OCI-LY7 (cell line): Measurements from ENCODE around the gene ARL15. TPM values are rescaled to one million over a fixed set of nuclear protein-coding genes. Genes with fewer than 3 reads are reported as not detected.

Experiments
- BruUV-seq: library from RNA; stranded (reverse); fragments of 400-500 nt; replicated peaks from 2 replicates; lab custom pipeline; 2021; lab: Mats Ljungman, UMichigan
- CTCF ChIA-PET: fragments of 300-600 bp; sonication (Branson Sonifier 250); formaldehyde crosslinking; loops from one replicate; lab custom pipeline; 2022; ENCODE audit warnings: antibody characterized with exemption; ENCODE audit not compliant: unreplicated experiment; lab: Charles Lee
- POLR2A ChIA-PET: fragments of 300-600 bp; sonication (Branson Sonifier 250); formaldehyde crosslinking; loops from one replicate; lab custom pipeline; 2022; ENCODE audit warnings: antibody characterized with exemption; lab: Charles Lee
- DNase-seq: peaks from one replicate; pipeline ENCODE4 v3.0.0-alpha.2; 2015; ENCODE audit warnings: low spot score
- H2AFZ ChIP-seq: fragments of 200-600 bp; sonication (generic), shearing (Covaris generic); 2 replicates; pipeline ENCODE4 v1.6.1; 2014; ENCODE audit warnings: mild to moderate bottlenecking, antibody characterized with exemption, low read length, moderate library complexity
- H3K27ac ChIP-seq: fragments of 200-600 bp; sonication (generic); 2 replicates; pipeline ENCODE4 v1.5.1; 2014; ENCODE audit warnings: mixed run types, low read depth, mild to moderate bottlenecking, moderate library complexity, low read length, inconsistent platforms; ENCODE audit not compliant: poor library complexity, severe bottlenecking
- H3K36me3 ChIP-seq: fragments of 200-600 bp; sonication (generic); 2 replicates; pipeline ENCODE4 v1.6.1; 2014; ENCODE audit warnings: mild to moderate bottlenecking, antibody characterized with exemption, low read length, moderate library complexity, mixed read lengths; ENCODE audit not compliant: insufficient read depth
- H3K4me1 ChIP-seq: fragments of 200-600 bp; sonication (generic); 2 replicates; pipeline ENCODE4 v1.5.1; 2014; ENCODE audit warnings: mild to moderate bottlenecking, low read length; ENCODE audit not compliant: insufficient read depth, poor library complexity, severe bottlenecking
- H3K4me2 ChIP-seq: fragments of 200-600 bp; sonication (generic); 2 replicates; pipeline ENCODE4 v1.6.1; 2014; ENCODE audit warnings: mild to moderate bottlenecking, low read length
- H3K4me3 ChIP-seq: fragments of 200-600 bp; sonication (generic); 2 replicates; pipeline ENCODE4 v1.5.1; 2014; ENCODE audit warnings: mild to moderate bottlenecking, low read depth, low read length; ENCODE audit not compliant: poor library complexity, severe bottlenecking
- H3K79me2 ChIP-seq: fragments of 200-600 bp; sonication (generic); 2 replicates; pipeline ENCODE4 v1.6.1; 2016; ENCODE audit warnings: low read depth, mild to moderate bottlenecking, low read length, moderate library complexity, mixed read lengths; ENCODE audit not compliant: insufficient read depth
- H3K9me2 ChIP-seq: fragments of 200-600 bp; sonication (generic); 2 replicates; pipeline ENCODE4 v1.6.1; 2016; ENCODE audit warnings: mild to moderate bottlenecking, low read length, mixed read lengths; ENCODE audit not compliant: insufficient read depth
- H3K9me3 ChIP-seq: fragments of 200-600 bp; sonication (generic); 2 replicates; pipeline ENCODE4 v1.6.1; 2014; ENCODE audit warnings: mild to moderate bottlenecking, mixed run types, low read length, mixed read lengths
- H4K20me1 ChIP-seq: fragments of 200-600 bp; sonication (generic); 2 replicates; pipeline ENCODE4 v1.6.1; 2014; ENCODE audit warnings: mild to moderate bottlenecking, antibody characterized with exemption, low read length, moderate library complexity, mixed read lengths; ENCODE audit not compliant: insufficient read depth
- EZH2phosphoT487 ChIP-seq: fragments of 200-600 bp; sonication (generic); IDR thresholded peaks from 2 replicates; pipeline ENCODE4 v1.6.1; 2018; ENCODE audit warnings: low read depth, borderline replicate concordance, mild to moderate bottlenecking, mixed run types, antibody characterized with exemption, low read length, moderate library complexity, mixed read lengths
- intact Hi-C: fragments of 100-400 bp; cut with micrococcal nuclease; formaldehyde crosslinking; loops from one replicate; pipeline ENCODE4 v1.10.0; 2022; ENCODE audit not compliant: unreplicated experiment
- total RNA-seq, 2 experiments: library from RNA; depleted of rRNA in 1 of 2; stranded (reverse); fragments of >200 nt in 1 of 2; shearing (Covaris generic) in 1 of 2; gene quantifications; 2 replicates each; pipeline ENCODE4 v1.2.3, GENCODE V29; 2014 to 2022
- TF ChIP-seq, protein P1 (sequence below): fragments of 200-600 bp; sonication (generic); conservative IDR thresholded peaks from 2 replicates; pipeline ENCODE4 v1.5.1; 2014; ENCODE audit warnings: mild to moderate bottlenecking, antibody characterized with exemption, low read length, moderate library complexity, mixed read lengths

ARL15 gene
- total RNA-seq, 2 experiments from 2014 or later: 18.8 to 24.4 TPM

DNA sequence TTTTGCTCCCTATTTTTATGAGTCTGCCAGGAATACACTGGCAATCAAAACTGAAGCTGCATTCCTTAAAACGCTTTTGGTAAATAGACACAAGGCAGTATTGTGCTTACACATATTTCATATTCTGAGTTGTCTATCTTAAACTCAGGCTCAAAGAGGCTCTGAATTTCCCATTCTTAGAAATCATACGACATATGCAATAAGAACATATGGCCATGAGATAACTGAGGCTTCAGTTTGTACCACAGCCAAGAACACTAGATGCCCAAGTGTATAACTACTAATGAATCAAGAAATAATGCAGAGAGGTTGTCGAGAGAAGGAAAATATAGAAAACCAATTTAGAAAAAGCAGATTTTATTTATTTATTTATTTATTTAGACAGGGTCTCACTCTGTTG, 392.5 kb downstream of the ARL15 start:
- Histone ChIP-seq H3K9me3 (no peaks in the 10 kb centered on the region), H3K4me2 (no peak overlapping the region), H3K36me3 (no peaks in the 10 kb centered on the region), H3K79me2 (no peaks in the 10 kb centered on the region), H2AFZ (no peak overlapping the region), H3K4me1 (no peaks in the 10 kb centered on the region), H3K27ac (no peak overlapping the region), H3K4me3 (no peak overlapping the region), H3K9me2 (no peaks in the 10 kb centered on the region), H4K20me1 (no peaks in the 10 kb centered on the region)
- intact Hi-C loops: no loop called here
- no peak for DNase-seq
- ChIA-PET CTCF (no interaction called here), POLR2A (interaction anchor here (0.7 to 1.0 kb wide), 2 partner anchors 15 to 35 kb away, joined by 3 read pairs; no protein-coding TSS in a partner anchor)
- no TSS peak for BruUV-seq
- no peak for TF ChIP-seq EZH2phosphoT487
- TF ChIP-seq, protein P1, sequence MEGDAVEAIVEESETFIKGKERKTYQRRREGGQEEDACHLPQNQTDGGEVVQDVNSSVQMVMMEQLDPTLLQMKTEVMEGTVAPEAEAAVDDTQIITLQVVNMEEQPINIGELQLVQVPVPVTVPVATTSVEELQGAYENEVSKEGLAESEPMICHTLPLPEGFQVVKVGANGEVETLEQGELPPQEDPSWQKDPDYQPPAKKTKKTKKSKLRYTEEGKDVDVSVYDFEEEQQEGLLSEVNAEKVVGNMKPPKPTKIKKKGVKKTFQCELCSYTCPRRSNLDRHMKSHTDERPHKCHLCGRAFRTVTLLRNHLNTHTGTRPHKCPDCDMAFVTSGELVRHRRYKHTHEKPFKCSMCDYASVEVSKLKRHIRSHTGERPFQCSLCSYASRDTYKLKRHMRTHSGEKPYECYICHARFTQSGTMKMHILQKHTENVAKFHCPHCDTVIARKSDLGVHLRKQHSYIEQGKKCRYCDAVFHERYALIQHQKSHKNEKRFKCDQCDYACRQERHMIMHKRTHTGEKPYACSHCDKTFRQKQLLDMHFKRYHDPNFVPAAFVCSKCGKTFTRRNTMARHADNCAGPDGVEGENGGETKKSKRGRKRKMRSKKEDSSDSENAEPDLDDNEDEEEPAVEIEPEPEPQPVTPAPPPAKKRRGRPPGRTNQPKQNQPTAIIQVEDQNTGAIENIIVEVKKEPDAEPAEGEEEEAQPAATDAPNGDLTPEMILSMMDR: no peak

- TF ChIP-seq, protein P1: no peak
- no peak for TF ChIP-seq EZH2phosphoT487
- H3K4me1 ChIP-seq: no peaks in the 10 kb centered on the region
- H3K4me2 ChIP-seq: no peak overlapping the region
- intact Hi-C loops: no loop called here
- H3K9me3 ChIP-seq: no peaks in the 10 kb centered on the region
- POLR2A ChIA-PET: no interaction called here
- no peak overlapping the region for H3K4me3 ChIP-seq
- CTCF ChIA-PET: no interaction called here
- DNase-seq: no peak
- no peaks in the 10 kb centered on the region for H3K79me2 ChIP-seq
- no TSS peak for BruUV-seq
- H4K20me1 ChIP-seq: no peaks in the 10 kb centered on the region
- H2AFZ ChIP-seq: no peak overlapping the region
- no peaks in the 10 kb centered on the region for H3K9me2 ChIP-seq
- no peak overlapping the region for H3K27ac ChIP-seq
- H3K36me3 ChIP-seq: no peaks in the 10 kb centered on the region
These were observed 393.3 kb downstream of the ARL15 start for GRCh38 chr5:53917095-53917494.

DNA sequence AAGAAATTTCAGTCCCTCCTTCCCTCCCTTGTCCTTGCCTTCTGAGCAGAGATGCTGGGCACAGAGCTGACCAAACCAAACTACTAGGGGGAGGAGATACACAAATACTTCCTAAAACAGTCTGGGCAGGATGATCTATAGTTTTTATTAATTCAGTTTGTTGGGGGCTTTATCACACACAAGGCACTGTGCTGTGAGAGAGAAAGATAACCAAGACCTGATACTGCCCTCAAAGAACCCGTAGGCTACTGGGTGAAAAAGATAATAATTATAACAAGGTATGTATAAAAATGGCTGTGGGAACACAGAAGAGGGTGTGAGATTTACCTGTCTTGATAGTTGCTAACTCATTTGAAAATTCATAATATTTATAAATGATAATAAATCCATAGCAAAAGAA, 395.3 kb downstream of the ARL15 start:
- no TSS peak for BruUV-seq
- H3K4me3 ChIP-seq: no peak overlapping the region
- H4K20me1 ChIP-seq: no peaks in the 10 kb centered on the region
- no peak overlapping the region for H2AFZ ChIP-seq
- TF ChIP-seq EZH2phosphoT487: no peak
- TF ChIP-seq, protein P1: no peak
- POLR2A ChIA-PET: no interaction called here
- no peak for DNase-seq
- H3K4me2 ChIP-seq: no peak overlapping the region
- intact Hi-C loops: no loop called here
- H3K36me3 ChIP-seq: no peaks in the 10 kb centered on the region
- H3K79me2 ChIP-seq: no peaks in the 10 kb centered on the region
- no peak overlapping the region for H3K27ac ChIP-seq
- H3K9me2 ChIP-seq: no peaks in the 10 kb centered on the region
- CTCF ChIA-PET: no interaction called here
- H3K4me1 ChIP-seq: no peaks in the 10 kb centered on the region
- no peaks in the 10 kb centered on the region for H3K9me3 ChIP-seq
